CD4-positive, alpha-beta T cell treated with Interleukin-17A for 1 hour (primary cell): ENCODE results near the gene TLR6.
"Not testable (repeated sequence)": the region's sequence is repeated elsewhere in the genome, so short reads cannot be mapped to it uniquely, and the experiment has no call there.

Experiments
- DNase-seq: peaks from one replicate; pipeline ENCODE4 v3.0.0-alpha.2; 2020

The TLR6 gene

GRCh38 chr4:38785041-38785790 lies 71.4 kb downstream of the TLR6 start:
- no peak for DNase-seq

GRCh38 chr4:38784141-38784540 lies 72.5 kb downstream of the TLR6 start:
- no peak for DNase-seq

DNA sequence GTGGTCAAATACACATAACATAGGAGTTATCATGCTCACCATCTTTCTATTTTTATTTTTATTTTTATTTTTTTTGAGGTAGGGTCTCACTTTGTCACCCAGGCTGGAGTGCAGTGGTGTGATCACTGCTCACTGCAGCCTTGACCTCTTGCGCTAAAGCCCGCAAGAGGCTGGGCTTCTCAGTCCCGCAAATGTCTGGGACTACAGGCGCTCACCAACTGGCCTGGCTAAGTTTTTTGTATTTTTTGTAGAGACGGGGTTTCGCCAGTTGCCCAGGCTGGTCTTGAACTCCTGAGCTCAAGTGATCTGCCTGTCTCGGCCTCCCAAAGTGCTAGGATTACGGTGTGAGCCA lies 73.5 kb downstream of the TLR6 start:
- DNase-seq, result no peak

DNA sequence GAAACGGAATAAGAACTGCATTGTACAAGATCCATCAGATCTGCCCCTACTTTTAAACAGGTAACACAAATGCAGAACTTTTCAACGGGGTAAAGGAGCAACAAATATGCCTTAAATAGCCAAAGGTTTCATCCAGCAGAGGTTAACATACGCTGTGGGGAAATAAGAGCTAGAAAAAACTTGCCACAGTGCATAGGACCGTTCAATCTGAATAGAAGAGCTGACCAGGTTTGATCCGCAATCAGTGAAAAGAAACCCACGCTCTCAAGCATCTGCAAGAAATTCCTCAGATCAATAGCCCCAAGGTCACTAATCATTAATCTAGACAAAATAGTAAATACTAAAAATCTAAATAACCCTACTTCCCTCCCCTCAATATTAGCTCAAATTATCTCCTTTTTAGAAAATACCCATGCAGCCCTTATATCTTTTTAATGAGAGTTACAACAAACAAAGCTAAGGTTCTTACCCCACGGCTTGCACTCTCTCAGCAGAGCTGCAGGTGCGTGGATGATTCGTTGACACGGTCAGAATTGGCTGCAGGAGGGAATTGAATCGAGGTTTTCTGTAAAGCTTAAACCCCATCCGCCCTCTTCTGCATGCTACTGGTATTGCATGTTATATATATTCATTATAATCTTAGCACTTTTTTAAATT lies 74.0 kb downstream of the TLR6 start, which contains the start of gene TLR10:
Gene TLR10, minus strand, starts transcription at position 539 of the 657 bp plus-strand sequence. CDS start 7,400 bp downstream, outside the sequence.
- DNase-seq, result peak; percentile 62

DNA sequence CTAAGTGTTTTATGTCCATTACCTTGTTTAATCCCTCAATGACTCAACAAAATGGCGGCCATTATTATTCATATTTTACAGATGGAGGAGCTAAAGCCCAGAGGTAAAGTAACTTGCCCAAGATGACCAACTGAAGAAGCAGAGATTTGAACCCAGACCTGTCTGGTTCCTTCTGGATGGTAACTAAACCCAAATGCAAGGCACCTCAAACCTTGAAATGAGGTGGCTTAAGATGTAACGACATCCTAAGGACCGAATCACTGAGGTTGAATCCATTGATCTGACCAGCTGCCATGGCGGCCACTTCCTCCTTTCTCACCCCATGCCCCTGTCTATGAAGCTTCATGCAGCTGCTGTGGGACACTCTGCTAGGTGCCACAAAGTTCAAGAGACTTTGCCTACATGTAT lies 74.8 kb downstream of the TLR6 start:
- no peak for DNase-seq

DNA sequence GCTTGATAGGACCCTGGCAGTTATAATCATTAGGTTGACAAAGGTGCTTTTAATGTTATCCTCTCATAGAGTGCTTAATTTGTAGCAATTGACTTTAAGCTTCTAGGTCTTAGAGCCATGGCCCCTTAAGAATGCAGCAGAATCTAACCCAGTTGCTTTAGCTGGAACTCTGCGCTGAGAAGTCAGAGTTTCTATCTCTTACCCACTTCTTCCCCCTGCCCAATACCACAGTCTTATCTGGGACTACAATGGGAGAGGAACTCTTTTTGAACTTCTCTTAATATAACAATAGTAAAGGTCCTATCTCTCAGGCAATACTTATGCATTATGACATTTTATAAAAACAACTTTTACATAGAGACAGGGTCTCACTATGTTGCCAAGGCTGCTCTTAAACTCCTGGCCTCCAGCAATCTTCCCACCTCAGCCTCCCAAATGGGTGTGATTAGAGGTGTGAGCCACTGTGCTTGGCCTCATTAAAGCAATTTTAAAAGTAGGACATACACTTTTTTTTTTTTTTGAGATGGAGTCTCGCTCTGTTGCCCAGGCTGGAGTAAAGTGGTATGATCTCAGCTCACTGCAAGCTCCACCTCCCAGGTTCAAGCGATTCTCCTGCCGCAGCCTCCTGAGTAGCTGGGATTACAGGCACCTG lies 75.7 kb downstream of the TLR6 start:
- no peak for DNase-seq

DNA sequence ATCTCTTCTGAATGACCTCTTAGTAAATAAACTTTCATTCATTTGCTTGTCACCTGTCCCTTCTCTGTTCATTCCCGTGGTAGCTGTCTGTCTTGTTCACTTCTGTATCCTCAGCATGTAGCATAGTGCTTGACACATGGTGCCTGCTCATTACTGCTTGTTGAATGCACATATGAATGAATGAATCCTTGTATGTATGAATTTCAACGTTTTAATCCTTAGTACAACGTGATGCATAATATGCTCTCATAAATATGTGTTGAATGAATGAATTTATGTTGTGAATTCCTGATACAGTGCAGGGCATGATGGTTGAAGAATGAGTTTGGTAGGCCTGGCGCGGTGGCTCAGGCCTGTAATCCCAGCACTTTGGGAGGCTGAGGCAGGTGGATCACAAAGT lies 76.8 kb downstream of the TLR6 start:
- DNase-seq, result no peak

DNA sequence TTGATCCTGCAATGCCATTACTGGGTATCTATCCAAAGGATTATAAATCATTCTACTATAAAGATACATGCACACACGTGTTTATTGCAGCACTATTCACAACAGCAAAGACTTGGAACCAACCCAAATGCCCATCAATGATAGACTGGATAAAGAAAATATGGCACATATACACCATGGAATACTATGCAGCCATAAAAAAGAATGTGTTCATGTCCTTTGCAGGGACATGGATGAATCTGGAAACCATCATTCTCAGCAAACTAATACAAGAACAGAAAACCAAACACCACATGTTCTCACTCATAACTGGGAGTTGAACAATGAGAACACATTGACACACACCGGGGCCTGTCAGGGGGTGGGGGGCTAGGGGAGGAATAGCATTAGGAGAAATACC lies 78.7 kb downstream of the TLR6 start:
- DNase-seq, result not testable (repeated sequence)

GRCh38 chr4:38775326-38775725 lies 81.3 kb downstream of the TLR6 start:
- no peak for DNase-seq

DNA sequence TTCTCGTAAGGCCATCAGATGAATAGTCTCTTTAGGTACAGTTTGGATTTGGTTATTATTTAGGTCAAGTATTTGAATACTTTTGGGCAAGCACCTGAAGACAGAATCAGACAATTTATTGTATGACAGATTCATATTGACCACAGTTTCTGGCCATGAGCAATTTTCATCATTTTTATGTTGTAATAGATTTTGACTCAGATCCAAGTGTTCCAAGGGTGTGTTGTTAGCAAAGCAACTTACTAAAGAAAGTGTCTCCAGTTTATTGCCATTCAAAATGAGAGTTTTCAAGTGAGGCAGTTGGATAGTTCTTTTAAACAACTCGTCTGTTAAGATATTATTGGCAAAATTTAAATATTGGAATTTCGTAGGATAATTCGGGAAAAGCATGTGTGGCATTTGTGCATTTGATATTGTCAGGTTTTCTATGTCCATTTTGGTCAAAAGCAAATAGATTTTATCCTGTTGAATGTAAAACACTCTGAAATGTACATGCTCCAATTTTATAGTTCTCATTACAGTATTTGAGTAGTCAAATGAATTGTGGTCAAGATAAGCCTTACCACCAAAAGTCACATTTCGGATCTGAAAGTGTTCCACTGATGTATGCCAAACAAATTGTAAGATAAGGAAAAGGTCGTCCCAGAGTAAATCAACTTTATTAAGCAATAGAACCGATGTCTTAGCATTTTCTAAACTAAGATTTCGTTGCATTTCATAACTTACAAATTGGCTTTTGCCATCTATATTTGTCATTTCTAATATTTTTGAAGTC lies 82.2 kb downstream of the TLR6 start:
- DNase-seq, result no peak
